ENCODE results near the gene CAMK2B.

The CAMK2B gene

GRCh38 chr7:44308596-44309270, 16.7 kb downstream of the CAMK2B start:
- DNase-seq (ENCODE audit: low spot score) = no peak

GRCh38 chr7:44307905-44308595, 17.3 kb downstream of the CAMK2B start:
- no peak for DNase-seq (ENCODE audit: low spot score)

- no peak for DNase-seq (ENCODE audit: low spot score)
These were observed 18.0 kb downstream of the CAMK2B start for GRCh38 chr7:44307301-44307900.

- no peak for DNase-seq (ENCODE audit: low spot score)
These were observed 18.8 kb downstream of the CAMK2B start for GRCh38 chr7:44306606-44307005.

GRCh38 chr7:44305564-44306507, 19.6 kb downstream of the CAMK2B start:
- DNase-seq (ENCODE audit: low spot score) = no peak

- no peak for DNase-seq (ENCODE audit: low spot score)
These were observed 30.9 kb downstream of the CAMK2B start for GRCh38 chr7:44294325-44295069.

GRCh38 chr7:44293561-44294324, 31.7 kb downstream of the CAMK2B start:
- DNase-seq (ENCODE audit: low spot score) = no peak

GRCh38 chr7:44292876-44293560, 32.4 kb downstream of the CAMK2B start:
- DNase-seq (ENCODE audit: low spot score) = no peak

GRCh38 chr7:44292420-44292817, 33.0 kb downstream of the CAMK2B start:
- DNase-seq (ENCODE audit: low spot score) = no peak

GRCh38 chr7:44291733-44292419, 33.5 kb downstream of the CAMK2B start:
- no peak for DNase-seq (ENCODE audit: low spot score)

- DNase-seq (ENCODE audit: low spot score) = no peak
These were observed 34.2 kb downstream of the CAMK2B start for GRCh38 chr7:44291066-44291732.

GRCh38 chr7:44290252-44290620, 35.2 kb downstream of the CAMK2B start:
- DNase-seq (ENCODE audit: low spot score) = no peak

GRCh38 chr7:44289341-44290251, 35.8 kb downstream of the CAMK2B start:
- no peak for DNase-seq (ENCODE audit: low spot score)

GRCh38 chr7:44288811-44289340, 36.5 kb downstream of the CAMK2B start:
- no peak for DNase-seq (ENCODE audit: low spot score)

- DNase-seq (ENCODE audit: low spot score) = no peak
These were observed 37.1 kb downstream of the CAMK2B start for GRCh38 chr7:44288381-44288685.

GRCh38 chr7:44287488-44288380, 37.7 kb downstream of the CAMK2B start:
- DNase-seq (ENCODE audit: low spot score) = no peak

All from hematopoietic multipotent progenitor cell treated with erythropoietin and hydrocortisone succinate and interleukin-3 and kit ligand, for 17 days (in vitro differentiated cells).